GM12878 (cell line): ENCODE data around the gene CAVIN1.

Source experiments
- CHD2 ChIP-seq: IDR thresholded peaks from 2 replicates; pipeline ENCODE4 v1.6.1; 2011; ENCODE audit warnings: low read depth, low read length, improper control_type of control experiment, borderline replicate concordance
- CTCF ChIP-seq, 3 experiments: IDR thresholded peaks in 2 of 3; conservative IDR thresholded peaks in 1 of 3; 2 replicates each; pipeline ENCODE4 v1.5.1; 2011; ENCODE audit warnings: low read depth in 3 of 3, low read length in 3 of 3, mild to moderate bottlenecking in 3 of 3, control low read depth in 2 of 3, moderate library complexity in 2 of 3, inconsistent platforms in 1 of 3, mixed read lengths in 1 of 3; ENCODE audit not compliant: control insufficient read depth in 2 of 3, insufficient read depth in 1 of 3; ENCODE audit errors: extremely low read depth in 1 of 3
- GABPA ChIP-seq: IDR thresholded peaks from 2 replicates; pipeline ENCODE4 v1.6.1; 2014; ENCODE audit warnings: antibody characterized with exemption, low read depth, mild to moderate bottlenecking, inconsistent platforms
- MYC ChIP-seq: IDR thresholded peaks from 2 replicates; pipeline ENCODE4 v1.6.1; 2011; ENCODE audit warnings: mild to moderate bottlenecking, low read length, moderate library complexity, inconsistent platforms; ENCODE audit not compliant: insufficient read depth, insufficient replicate concordance, insufficient read length, severe bottlenecking
- NFXL1 ChIP-seq: fragments of 450-650 bp; IDR thresholded peaks from 2 replicates; pipeline ENCODE4 v1.6.1; 2017; ENCODE audit warnings: antibody characterized with exemption, mild to moderate bottlenecking, borderline replicate concordance

GRCh38 chr17:42411361-42411760, 11.7 kb downstream of the CAVIN1 start:
- no peak for TF ChIP-seq CTCF (IDR thresholded peaks at IDR 0.05 in 2 of 3, conservative IDR thresholded peaks at IDR 0.05 in 1 of 3; ENCODE audit: control insufficient read depth in 2 of 3, extremely low read depth in 1 of 3, insufficient read depth in 1 of 3, low read depth in 3 of 3, low read length in 3 of 3)
- TF ChIP-seq CHD2: no peak
- no peak for TF ChIP-seq MYC
- no peak for TF ChIP-seq GABPA
- no peak for TF ChIP-seq NFXL1
